Forelimb muscle (tissue), 1 donor: Measurements from ENCODE around the gene OLAH. TPM values are rescaled to one million over a fixed set of nuclear protein-coding genes. Genes with fewer than 3 reads are reported as not detected.
"Not testable (repeated sequence)": the region's sequence is repeated elsewhere in the genome, so short reads cannot be mapped to it uniquely, and the experiment has no call there.

Experiments used
- DNase-seq: peaks from one replicate; pipeline ENCODE4 v3.0.0-alpha.2; 2013; ENCODE audit warnings: low read depth
- polyA plus RNA-seq: library from polyadenylated mRNA; unstranded; fragments of 120-200 nt; gene quantifications from one replicate; pipeline ENCODE4 v1.2.1, GENCODE V29; 2013; ENCODE audit not compliant: insufficient read length

The OLAH gene
- polyA plus RNA-seq, result 0.08 TPM

- DNase-seq, result no peak
Observed at GRCh38 chr10:15043674-15044073, at the start of gene OLAH. Gene OLAH (plus strand): TSS chr10:15043943. CDS start chr10:15047289, 3,346 bp downstream.

- no peak for DNase-seq
Observed at GRCh38 chr10:14995964-14996565, 47.7 kb upstream of the OLAH start.

DNA sequence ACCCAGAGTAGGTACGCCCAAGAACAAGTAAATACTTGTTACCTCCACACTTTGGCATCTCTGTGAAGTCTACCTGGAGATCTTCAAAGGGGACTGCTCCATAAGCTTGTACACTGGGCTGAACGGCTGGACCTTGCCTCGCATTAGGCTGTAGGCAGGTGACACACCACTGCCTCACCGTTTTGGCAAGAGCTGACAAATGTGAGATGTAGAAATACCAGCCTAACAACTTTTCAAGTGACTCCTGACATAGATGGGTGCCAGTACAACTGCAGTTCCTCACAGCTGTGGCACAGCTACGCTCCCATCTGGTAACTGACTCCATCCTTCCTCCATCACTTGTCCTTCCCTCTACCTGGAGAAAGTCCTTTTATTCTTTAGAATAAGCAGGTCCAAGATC lies 30.2 kb upstream of the OLAH start:
- DNase-seq, result not testable (repeated sequence)

DNA sequence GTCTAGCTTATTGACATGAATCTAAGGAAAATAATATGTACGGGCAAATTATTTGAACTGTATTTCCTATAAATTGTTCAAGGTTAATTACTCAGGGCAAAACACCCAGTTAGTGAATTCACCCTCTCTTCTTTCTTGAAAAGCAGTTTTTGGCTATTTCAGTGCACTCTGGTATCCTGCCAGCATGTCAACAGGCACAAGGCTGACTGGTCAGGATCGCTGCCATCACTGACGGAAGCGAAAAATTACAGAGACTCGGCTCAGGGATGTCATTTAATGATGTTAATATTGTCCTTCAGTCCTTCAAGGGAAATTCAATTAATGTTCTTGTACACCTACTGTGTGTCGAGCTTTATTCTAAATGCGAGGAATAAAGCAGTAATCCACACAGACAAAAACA lies 28.3 kb upstream of the OLAH start:
- no peak for DNase-seq

DNA sequence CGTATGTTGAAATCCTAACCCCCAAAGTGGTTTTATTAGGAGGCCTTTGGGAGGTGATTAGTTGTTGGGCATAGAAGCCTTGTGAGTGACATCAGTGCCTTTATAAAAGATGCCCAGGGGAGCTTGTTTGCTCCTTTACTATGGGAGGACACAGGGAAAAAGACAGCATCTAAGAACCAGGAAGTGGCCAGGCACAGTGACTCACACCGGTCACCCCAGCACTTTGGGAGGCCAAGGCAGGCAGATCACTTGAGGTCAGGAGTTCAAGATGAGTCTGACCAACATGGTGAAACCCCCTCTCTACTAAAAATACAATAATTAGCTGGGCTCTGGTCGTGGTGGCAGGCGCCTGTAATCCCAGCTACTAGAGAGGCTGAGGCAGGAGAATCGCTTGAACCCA lies 22.8 kb upstream of the OLAH start:
- DNase-seq, result not testable (repeated sequence)

DNA sequence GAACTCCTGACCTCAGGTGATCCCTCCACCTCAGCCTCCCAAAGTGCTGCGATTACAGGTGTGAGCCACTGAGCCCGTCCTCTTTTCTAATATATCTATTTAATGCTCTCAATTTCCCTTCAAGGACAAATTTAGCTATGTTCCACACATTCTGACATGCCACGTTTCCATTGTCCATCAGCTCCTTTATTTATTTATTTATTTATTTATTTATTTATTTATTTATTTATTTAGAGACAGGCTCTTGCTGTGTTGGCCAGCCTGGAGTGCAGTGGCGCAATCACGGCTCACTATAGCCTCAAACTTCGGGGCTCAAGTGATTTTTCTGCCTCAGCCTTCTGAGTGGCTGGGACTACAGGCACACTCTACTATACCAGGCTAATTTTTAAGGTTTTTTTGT lies 20.7 kb upstream of the OLAH start:
- DNase-seq, result not testable (repeated sequence)

DNA sequence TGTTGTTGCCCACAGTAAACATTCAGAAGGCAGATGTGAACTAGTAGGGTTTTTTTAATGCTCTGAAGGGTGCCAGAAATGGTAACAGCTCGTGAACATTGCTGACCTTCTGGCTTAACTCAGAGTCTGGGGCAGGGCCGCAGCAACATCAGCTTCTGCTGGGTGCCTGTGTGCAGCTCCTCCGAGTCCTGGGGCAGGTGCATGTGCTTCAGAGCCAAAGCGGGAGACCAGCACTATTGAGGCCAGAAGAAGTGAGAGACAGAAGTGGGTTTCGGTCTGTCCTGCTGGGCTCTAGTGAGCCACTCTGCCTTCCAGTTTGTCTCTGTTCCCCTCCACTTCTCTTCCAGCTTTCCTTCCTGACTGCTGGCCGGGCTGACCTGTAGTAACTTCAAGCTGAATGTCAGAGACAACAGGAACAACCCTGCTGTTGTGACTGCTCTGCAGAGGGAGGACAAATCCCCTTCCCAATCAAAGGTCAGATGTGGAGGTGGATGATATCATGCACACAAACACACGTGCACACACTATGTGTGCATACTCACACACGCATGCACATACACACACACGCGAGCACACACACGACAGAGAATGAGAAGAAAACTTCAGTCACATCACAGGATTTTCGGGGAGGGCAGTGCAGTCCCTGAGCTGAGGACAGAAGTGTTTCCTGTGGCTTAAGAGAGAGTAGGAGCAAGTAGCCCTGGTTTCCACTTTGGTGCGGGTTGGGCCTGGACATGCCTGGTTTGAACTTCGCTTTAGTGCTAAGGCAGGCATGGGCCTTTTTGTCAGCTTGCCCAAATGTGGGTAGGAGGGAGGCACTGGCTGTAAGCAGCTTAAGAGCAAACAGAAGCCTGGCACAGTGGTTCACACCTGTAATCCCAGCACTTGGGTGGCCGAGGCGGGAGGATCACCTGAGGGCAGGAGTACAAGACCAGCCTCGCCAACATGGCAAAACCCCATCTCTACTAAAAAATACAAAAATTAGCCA lies 19.4 kb upstream of the OLAH start:
- not testable (repeated sequence) for DNase-seq

DNA sequence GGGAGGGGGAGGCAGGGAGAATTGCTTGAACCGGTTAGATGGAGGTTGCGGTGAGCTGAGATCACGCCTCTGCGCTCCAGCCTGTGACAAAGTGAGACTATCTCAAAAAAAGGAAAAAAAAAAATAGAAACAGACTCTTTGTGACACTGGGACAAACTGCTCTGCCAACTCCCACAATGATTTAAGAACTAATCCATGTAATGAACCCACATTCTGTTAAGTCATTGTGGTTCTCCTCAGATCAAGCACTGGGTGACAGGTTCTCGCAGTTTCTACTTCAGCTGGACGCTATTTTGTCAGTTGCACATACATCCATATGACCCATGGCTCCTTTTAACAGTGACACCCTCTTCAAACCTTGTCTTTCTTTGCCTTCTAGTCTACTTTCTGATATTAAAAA lies 18.7 kb upstream of the OLAH start:
- not testable (repeated sequence) for DNase-seq

DNA sequence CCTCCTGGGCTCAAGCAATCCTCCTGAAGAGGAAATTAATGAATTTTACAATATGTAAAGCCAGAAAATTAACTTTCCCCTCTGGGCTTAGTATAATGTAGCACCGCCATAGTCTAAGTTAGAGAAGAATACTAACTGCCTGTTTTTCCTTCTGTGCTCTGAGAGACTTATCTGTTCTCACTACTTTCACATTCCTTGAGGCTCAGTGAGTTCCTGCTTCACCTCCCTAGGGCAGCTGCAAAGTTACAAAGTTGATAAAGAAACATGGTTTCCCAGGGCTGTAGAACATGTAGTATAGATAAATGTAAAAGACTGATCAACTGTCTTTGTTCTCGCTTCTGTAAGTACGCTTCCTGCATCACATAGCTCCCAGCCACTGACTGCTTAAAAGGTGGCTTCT lies 16.0 kb upstream of the OLAH start:
- no peak for DNase-seq

DNA sequence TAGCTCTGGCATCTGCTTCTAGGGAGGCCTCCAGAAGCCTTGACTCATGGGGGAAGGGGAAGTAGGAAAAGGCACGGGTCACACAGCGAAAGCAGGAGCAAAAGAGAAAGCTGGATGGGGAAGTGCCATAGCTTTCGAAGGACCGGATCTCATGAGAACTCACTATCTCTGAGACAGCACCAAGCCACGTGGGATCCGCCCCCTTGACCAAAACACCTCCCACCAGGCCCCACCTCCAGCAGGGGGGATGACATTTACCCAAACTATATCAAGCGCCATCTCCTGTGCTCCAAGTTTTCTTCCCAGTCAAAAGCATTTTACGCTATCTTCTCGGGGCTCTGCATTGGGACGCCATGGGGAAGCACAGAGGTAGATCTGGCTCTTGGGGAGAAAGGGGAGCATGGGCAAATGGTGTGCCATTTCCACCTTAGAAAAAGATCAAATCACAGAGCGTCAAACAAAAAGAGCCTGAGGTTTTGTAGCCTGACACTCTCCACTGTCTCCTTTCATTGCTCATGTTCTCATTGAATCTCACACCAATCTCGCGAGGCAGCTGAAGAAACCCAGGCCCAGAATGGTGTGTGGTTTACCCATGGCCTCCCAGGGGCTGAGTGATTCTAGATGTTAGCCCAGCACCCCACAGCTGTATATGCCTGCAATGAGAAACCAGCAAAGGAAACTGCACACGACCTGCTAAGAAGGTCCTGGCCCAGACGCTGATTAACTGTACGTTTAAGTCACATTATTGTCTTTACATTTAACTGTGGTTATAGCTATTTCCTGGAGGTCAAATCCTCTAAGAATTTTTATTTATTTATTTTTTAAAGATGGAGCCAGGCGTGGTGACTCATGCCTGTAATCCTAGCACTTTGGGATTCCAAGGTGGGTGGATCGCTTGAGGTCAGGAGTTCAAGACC lies 8.1 kb upstream of the OLAH start:
- peak; percentile 9 for DNase-seq

- no peak for DNase-seq
Observed at GRCh38 chr10:15037691-15038090, 6.1 kb upstream of the OLAH start.

DNA sequence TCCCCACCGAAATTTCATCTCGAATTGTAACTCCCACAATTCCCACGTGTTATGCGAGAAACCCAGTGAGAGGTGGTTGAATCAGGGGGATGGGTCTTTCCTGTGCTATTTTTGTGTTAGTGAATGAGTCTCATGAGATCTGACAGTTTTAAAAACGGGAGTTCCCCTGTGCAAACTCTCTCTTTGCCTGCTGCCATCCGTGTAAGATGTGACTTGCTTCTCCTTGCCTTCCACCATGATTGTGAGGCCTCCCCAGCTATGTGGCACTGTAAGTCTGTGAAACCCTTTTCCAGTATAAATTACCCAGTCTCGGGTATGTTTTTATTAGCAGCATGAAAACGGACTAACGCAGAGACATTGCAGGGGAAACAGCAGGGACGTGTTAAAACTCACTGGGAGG lies 5.3 kb upstream of the OLAH start:
- DNase-seq, result no peak

DNA sequence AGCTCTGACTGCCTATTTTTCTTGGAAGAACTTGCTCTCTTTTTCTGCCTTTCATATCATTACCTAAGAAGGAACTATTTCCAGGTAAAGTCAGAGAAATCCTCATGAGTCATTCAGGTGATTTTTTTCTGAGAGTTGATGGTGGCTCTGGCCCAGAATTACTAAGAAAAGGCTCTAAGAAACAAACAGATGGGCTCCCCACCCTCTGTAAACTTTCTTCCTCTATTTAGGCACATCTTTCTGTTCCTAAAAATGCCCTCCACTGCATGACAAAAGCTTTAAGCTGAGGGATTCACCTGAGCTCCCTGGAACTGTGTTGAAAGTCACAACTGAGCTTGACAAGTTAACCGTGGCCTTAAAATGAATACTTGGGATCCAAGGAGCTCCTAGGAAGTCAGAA lies 1.6 kb downstream of the OLAH start:
- DNase-seq, result no peak

DNA sequence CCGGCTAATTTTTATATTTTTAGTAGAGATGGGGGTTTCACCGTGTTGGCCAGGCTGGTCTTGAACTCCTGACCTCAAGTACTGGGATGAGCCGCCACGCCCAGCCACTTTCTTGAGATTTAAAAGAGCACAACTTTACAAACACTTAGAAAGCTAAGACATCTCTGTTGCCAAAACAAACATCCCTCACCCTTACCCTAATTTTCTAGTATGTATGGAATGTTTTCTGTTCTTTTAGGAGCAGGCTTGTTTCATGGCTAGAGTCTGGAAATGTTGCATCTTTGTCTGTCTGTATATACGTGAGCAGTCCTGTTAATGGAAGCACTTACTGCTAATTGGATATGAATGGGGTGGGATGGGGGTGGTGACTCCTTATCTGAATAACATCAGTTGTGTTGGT lies 2.9 kb downstream of the OLAH start:
- DNase-seq, result no peak

- no peak for DNase-seq
Observed at GRCh38 chr10:15049533-15049932, 5.8 kb downstream of the OLAH start.

DNA sequence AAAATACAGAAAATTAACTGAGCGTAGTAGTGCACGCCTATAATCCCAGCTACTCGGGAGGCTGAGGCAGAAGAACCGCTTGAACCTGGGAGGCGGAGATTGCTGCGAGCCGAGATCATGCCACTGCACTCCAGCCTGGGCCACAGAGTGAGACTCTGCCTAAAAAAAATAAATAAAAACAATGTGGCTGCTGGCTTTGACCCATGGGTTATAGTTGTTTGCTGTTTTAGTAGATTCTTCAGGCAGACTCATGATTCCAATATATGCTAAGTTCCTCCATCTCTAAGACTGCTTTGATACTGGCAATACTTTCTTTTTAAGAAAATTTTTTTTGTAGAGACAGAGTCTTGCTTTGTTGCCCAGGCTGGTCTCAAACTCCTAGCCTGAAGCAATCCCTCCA lies 8.4 kb downstream of the OLAH start:
- no peak for DNase-seq

DNA sequence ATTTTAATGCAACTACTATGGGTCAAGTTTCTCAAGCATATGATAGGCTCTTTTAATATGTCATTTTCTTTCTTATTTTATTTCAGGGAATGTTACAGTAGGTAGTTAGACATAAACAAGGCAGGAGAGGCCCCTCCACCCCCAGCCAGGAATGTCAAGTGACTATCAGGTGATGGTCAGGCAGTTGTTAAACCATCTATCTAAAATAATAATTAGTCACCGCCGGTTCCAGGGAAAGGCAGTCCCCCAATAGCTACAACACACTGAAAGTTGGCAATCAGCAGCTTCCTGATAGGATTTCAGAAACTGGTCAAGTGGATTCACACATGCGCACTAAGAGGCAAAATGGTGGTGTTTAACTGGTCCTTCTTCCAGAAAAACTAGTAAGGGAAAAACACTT lies 9.3 kb downstream of the OLAH start:
- DNase-seq, result no peak

DNA sequence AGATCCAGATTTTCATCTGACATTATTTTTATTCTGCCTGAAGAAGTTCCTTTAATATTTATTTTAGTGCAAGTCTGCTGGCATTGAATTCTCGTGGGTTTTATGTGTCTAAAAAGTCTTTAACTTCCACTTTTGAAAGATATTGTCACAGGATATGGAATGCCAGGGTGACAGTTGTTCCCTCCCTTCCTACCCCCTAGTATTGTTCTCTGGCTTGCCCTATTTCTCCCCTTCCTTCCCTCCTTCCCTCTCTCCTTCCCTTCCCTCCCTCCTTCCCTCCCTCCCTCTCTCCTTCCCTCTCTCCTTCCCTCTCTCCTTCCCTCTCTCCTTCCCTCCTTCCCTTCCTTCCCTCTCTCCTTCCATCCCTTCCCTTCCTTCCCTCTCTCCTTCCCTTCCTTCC lies 14.9 kb downstream of the OLAH start:
- DNase-seq, result no peak

GRCh38 chr10:15059914-15060313 lies 16.2 kb downstream of the OLAH start:
- DNase-seq, result no peak

DNA sequence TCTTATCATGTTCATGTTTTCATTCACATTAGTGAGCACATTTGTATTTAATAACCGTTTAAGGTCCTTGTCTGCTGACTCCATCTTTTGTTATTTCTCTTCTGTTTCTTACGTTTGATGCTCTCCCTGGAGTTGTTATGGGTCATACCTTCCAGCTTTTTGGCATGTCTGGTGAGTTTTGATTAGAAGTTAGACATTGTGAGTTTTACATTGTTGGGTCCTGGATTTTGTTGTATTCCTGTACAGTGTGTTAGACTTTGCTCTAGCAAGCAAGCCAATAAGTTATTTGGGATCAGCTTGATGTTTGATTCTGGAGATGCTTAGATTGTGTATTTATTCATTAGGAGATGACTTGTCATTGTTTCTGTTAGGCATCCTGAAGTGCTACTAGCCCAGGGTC lies 16.9 kb downstream of the OLAH start:
- DNase-seq, result no peak

GRCh38 chr10:15067154-15067553 lies 23.4 kb downstream of the OLAH start:
- no peak for DNase-seq

DNA sequence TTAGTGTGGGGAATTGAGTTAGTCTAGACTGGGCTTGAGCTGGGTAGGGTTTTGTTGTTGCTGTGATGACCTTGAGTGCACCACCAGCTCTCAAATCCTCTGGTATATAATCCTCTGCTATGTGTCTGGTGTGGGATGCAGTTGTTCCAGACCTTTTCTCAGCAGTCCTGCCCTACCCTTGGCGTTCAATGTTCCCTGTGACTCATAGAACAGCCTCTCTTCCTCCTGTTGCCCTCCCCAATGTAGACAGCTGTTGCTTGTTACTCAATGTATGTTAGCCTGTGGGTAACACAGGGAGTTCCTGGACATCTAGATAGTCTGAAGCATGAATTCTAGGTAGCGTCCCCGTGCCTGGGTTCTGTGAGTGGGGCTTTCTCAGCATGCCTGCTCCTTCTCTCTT lies 25.1 kb downstream of the OLAH start:
- DNase-seq, result no peak
